HuH-7.5 (cell line): ENCODE measurements around the gene TNFRSF14.
"Not testable (repeated sequence)": the region's sequence is repeated elsewhere in the genome, so short reads cannot be mapped to it uniquely, and the experiment has no call there.

Experiments used
- DNase-seq: peaks from one replicate; pipeline ENCODE4 v3.0.0; 2011; ENCODE audit warnings: low spot score

TNFRSF14 gene

DNA sequence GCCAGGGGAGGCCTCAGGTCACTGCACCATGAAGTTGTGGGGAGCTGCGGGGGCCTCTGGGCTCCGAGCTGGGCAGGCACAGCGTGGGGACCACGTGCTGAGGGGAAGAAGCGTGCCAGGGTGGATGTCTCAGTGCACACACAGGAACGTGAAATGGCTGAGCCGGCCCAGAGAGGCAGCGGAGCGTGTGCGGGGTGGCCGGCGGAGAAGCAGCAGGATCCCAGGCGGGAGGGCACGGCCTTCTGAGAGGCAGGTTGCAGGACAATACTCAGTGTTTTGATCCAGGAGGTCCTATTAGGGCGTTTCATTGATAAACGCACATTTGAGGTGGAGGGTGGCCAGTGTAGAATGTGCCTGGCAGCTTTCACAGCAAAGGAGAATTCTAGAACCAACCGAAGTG is 12.9 kb downstream of the TNFRSF14 start:
- DNase-seq: no peak

GRCh38 chr1:2569703-2570102 is 13.5 kb downstream of the TNFRSF14 start:
- not testable (repeated sequence) for DNase-seq

DNA sequence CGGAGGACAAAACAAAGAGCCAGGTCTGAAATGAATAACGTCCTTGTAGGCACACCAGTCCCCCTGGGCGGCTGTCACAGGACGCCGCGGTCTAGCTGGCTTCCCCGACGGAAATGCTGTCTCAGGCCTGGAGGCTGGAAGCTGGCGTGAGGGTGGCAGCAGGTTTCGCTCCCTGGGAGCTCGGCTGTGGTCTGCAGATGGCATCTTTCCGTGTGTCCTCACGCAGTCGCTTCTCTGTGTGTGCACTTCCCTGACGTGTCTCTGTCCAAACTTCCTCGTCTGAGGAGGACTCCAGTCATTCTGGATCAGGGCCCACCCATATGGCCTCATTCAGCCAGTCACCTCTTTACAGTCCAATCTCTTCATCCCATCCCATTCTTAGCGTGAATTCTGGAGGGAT is 14.2 kb downstream of the TNFRSF14 start:
- DNase-seq: no peak

DNA sequence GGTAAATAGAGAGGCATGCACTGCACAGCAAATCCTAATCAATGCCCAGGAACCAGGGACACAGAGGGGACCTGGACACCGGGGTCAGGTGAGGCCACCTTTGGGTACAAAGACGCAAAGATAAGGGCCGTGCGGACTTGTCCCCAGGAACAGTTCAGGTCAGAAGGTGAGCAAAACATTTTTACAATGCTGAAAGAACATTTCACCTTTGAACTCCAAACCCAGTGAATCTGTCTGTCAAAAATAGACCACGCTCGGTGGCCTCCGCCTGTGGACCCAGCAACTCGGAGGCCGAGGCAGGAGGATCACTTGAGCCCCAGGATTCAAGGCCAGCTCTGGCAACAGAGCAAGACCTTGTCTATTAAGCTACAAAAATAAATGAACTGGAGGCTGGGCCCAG is 15.2 kb downstream of the TNFRSF14 start:
- DNase-seq: no peak

DNA sequence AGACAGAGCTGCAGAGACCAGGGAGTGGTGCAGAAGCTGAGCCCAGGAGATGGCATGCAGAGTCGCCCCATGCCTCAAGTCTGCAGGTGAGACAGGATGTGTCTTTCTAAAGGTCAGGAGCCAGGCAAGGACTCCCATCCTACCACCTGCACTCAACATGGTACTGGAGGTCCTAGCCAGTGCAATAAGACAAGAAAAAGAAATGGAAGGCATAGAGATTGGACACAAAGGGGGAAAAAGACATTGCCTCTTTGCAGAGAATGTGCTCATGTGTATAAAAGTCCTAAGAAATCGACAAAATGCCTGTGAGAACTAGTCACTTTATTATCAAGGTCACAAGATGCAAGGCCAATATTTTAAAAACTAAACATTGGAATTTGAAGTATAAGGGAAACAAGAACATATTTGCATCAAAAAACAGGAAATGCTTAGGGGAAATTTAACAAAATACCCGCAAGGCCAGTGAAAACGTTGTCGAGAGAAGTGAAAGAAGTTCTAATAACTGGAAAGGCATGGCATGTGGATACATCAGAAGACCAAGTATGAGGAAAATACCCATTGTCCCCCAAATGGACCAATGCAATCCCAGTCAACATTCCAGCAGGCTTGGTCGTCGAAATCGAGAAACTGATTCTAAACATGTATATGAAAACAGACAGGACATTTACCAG is 17.2 kb downstream of the TNFRSF14 start:
- no peak for DNase-seq

DNA sequence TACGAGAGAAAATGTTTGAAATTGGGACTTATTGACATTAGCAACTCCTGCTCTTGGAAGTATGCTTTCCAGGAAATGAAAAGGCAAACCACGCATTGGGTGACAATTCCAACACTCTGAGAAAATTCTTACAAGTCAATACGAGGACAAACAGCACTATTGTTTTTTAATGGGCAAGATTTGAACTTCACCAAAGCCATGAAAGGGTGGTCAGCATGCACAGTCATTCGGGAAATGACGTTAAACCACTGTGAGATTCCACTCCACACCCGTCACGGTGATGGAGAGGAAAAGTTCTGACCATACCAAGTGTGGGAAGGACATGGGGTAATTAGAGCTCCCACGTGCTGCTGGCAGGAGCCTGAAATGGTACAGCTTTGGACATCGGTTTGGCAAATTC is 18.2 kb downstream of the TNFRSF14 start:
- no peak for DNase-seq

DNA sequence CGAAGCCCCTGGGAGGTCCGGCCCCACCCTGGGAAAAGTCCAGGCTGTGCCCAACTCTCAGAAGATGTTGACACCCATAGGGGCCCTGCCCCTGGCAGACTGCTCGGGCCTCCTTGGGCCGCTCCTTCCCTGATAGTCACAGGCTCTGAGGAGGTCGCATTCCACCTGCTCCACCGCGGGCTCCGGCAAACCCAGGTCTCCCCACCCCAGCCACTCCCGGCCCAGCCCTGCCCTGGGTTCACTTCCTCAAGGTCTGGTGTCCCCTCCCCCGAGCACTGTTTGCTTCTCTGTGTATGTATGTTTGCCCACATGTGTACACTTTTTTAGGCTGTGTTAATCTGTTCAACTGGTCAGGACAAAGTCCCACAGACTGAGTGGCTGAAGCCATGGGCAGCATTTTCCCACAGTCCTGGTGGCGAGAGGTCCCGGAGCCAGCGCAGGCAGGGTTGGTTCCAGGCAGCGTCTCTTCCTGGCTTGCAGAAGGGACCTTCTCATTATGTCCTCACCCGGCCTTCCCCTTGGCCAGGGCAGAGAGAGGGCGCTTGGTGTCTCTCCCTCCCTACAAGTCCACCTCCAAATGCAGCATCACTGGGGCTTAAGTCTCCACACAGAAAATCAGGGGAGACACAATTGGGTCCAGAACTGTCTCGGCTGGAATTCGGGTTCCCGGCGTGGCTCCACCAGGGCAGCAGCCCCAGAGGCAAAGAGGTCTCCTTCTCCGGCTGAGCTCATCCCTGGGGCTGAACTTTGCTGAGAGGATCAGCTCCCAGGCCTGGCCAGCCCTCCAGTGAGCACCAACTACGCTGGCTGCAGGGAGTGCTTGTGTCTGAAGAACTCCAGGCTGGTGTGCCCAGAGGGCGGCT is 19.9 kb downstream of the TNFRSF14 start:
- DNase-seq: peak; percentile 50

- not testable (repeated sequence) for DNase-seq
Measured at GRCh38 chr1:2577565-2578075, 21.4 kb downstream of the TNFRSF14 start.

GRCh38 chr1:2578758-2579118 is 22.6 kb downstream of the TNFRSF14 start:
- no peak for DNase-seq

DNA sequence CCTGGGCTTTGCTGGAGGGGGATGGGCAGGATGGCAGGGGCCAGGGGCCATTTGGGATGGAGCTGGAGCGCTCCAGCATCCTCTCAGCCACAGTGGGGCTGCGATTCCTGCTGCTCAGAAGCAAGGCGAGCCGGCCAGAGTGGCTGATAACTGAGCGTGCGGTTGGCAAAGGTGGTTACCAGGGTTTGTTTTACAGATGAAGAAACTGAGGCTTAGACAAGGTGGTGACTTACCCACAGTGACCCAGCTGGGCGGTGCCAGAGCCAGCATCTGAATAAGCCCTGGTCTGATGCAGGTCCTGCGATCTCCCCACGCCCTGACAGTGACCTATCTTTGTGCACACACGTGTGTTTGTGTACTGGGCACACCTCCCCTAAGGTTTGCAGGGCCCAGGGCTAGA is 24.5 kb downstream of the TNFRSF14 start:
- no peak for DNase-seq

DNA sequence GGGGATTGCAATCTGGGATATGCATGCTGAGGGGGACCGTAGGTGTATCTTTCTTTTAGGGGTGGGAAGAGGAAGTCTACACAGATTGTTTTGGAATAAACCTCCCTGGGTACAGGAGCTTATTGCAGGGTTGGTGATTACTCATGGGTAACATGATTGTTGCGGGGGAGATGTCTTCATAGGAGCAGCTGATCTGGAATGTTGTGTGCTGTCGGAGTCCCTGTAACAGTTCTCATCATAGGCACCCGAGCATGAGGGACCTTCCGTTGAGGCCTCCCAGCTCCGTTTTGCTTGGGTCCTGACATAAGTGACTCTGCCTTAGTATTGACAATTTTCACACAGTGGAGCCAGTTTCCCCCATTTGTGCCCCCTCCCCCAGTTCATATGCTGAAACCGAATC is 26.2 kb downstream of the TNFRSF14 start:
- no peak for DNase-seq

DNA sequence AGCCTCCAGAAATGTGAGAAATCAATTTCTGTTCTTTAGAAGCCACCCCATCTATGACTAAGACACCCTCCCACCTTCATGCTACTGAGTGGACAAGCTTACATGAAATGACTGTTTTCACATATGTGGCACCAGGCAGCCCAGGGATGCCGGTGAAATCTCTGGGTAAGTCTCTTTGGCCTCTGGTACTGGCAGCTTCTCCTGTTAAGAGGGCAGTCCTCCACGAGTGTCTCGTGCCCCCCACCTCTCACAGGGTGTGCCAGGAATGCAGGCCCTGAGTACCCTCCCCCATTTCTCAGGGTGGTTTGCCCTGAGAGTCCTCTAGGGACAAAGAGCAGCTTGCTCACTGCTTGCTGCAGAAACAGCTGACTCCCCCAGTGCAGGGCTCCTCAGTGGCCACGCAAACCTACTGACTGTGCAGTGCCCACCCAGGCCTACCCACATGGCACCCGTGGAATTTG is 27.2 kb downstream of the TNFRSF14 start:
- no peak for DNase-seq

DNA sequence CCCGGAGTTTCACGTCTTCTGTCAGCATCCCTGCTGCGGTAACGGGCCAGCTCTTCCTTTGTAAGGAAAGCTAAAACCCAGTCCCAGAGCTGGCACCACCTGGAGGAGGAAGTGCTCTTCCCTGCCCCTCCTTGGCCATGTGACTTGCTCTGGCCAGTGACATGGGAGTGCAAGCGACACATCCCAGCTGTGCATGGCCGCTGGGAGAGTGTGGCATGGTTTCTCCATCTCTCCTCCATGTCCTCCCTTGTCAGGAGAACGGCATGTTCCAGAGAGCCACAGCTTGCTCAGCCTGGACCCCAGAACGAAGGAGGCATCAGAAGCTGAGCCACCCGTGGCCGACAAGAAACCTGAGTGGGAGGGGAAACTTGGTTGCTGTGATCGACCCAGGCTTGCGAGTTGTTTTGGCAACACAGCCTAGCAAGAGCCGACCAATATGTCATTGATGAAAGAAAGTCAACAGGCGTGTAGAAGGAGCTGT is 27.7 kb downstream of the TNFRSF14 start:
- DNase-seq: no peak

- no peak for DNase-seq
Measured at GRCh38 chr1:2584686-2585317, 28.6 kb downstream of the TNFRSF14 start.

- peak; percentile 64 for DNase-seq
Measured at GRCh38 chr1:2585318-2586092, 29.3 kb downstream of the TNFRSF14 start.

DNA sequence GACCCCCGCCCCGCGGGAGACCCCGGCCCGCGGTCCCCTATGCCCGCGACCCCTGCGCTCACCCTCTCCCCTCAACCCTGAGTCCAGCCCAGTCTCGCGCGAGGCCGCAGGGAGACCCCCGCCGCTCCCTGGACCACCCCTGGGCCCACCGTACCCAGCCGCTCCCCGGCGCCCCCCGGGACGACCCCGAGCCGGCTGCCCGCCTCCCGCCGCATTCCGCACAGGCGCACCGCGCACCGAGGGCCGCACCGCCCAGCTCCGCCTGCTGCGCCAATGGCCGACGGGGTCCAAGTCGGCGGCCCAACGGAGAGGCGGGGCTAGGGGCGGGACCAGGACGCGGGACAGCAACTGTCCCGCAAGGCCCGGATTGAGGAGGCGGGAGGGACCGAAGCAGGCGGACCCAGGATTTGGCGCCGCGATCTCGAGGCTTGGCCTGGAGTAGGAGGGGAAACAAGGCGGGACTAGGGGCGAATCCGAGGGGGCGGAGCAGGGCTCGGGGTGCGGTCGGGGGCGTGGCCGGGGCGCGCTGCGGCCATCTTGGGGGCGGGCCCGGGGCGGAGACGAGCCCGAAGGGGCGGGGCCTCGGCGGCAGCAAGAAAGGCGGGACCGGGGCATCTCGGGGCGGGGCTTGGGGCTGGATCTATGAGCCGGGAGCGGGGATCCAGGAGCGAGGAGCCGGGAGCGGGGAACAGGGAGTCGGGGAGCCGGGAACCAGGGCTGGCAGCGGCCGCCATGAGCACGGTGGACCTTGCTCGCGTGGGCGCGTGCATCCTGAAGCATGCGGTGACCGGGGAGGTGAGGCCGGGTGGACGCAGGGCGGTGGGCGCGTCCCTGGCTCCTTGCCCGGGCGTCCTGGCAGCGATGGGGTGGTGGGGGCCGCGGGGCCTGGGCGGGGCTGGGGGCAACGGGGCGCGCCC is 30.2 kb downstream of the TNFRSF14 start, which contains the start of gene PRXL2B:
PRXL2B (plus strand) TSS at position 624 of the 917 bp plus-strand sequence; CDS start at position 733, 109 bp downstream.
- DNase-seq: peak; percentile 97

DNA sequence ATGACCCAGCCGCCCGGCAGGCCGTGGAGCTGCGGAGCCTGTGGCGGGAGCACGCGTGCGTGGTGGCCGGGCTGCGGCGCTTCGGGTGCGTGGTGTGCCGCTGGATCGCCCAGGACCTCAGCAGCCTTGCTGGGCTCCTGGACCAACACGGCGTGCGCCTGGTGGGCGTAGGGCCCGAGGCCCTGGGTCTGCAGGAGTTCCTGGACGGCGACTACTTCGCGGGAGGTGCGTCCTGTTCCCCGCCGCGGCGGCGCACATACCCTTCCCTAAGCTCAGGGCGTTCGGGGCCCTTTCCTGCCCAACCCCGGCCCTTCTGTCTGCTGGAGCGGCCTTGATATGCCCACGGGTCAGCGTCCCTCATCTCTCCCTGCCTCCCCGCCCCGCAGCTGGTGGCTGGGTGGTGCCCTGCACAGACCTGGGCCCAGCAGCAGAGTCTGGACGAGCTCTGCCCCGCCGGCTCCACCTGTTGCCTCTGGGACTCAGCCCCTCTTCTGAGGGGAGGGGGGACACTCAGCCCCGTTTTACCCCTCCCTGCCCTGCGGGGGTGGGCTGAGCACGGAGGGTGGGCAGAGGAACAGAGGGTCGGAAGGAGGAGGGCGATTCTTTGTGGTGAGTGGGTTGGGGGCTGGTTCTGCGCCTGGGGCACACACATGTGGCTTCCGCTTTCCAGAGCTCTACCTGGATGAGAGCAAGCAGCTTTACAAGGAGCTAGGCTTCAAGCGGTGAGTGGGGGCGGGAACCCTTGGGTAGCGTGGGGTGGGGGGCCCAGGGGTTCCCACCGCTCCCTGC is 31.1 kb downstream of the TNFRSF14 start:
- peak; percentile 60 for DNase-seq

DNA sequence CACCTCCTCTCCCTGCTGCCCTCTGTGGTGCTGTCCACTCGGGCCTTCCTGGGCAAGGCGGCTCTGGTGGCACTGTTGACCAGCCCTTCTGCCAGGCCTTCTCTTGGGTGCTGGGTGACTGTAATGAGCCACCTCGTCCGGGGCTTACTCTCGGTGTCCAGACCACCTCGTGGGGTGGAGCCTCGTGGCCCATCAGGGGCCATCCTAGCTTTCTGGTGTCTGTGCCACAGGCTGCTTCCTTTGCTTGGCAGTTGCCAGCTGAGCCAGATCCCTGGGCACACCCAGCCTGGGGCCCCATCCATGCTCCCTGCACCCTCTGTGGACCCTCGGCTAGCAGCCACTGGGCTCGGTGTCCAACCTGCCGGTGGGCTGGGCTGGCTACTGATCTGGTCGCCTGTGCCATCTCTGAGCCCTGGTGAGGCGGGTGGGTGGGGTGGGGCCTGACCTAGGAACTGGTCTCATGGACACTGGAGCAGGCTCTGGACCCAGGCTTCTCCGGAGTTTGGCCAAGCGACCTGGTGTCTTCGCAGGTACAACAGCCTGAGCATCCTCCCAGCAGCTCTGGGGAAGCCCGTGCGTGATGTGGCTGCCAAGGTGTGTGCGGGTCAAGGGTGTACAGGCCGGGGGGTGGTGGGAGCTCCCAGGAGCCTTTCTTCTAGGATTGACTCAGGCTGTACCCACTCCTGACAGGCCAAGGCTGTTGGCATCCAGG is 31.8 kb downstream of the TNFRSF14 start:
- DNase-seq: no peak
